ENCODE results near the gene HYAL4.
"Not testable (repeated sequence)": the region's sequence is repeated elsewhere in the genome, so short reads cannot be mapped to it uniquely, and the experiment has no call there.

Gene HYAL4

GRCh38 chr7:123845823-123846216, 851 bp downstream of the HYAL4 start:
- intact Hi-C loops (cut with DNase I), result no loop called here

GRCh38 chr7:123846217-123846891, 1.4 kb downstream of the HYAL4 start:
- intact Hi-C loops (cut with DNase I), result no loop called here
- DNase-seq, result no peak

More at GRCh38 chr7:123845823-123846216, 851 bp downstream of the HYAL4 start:
- no peak for DNase-seq

- DNase-seq, result no peak
- intact Hi-C loops (cut with DNase I), result no loop called here
These were observed 2.9 kb downstream of the HYAL4 start for GRCh38 chr7:123847868-123848267.

GRCh38 chr7:123849855-123850254, 4.9 kb downstream of the HYAL4 start:
- intact Hi-C loops (cut with DNase I), result no loop called here
- no peak for DNase-seq

DNA sequence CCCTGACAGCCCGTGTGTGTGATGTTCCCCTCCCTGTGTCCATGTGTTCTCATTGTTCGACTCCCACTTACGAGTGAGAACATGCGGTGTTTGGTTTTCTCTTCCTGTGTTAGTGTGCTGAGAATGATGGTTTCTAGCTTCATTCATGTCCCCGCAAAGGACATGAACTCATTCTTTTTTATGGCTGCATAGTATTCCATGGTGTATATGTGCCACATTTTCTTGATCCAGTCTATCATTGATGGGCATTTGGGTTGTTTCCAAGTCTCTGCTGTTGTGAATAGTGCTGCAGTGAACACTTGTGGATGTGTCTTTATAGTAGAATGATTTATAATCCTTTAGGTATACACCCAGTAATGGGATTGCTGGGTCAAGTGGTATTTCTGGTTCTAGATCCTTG, 6.4 kb downstream of the HYAL4 start:
- not testable (repeated sequence) for DNase-seq

DNA sequence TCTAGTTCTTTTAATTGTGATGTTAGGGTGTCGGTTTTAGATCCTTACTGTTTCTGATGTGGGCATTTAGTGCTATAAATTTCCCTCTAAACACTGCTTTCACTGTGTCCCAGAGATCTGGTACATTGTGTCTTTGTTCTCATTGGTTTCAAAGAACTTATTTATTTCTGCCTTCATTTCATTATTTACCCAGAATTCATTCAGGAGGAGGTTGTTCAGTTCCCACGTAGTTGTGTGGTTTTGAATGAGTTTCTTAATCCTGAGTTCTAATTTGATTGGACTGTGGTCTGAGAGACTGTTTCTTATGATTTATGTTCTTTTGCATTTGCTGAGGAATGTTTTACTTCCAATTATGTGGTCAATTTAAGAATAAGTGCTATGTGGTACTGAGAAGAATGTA, 9.3 kb downstream of the HYAL4 start:
- DNase-seq; intact Hi-C loops (cut with DNase I): not testable (repeated sequence)

More for the DNA sequence above, 6.4 kb downstream of the HYAL4 start:
- intact Hi-C loops (cut with DNase I), result not testable (repeated sequence)

DNA sequence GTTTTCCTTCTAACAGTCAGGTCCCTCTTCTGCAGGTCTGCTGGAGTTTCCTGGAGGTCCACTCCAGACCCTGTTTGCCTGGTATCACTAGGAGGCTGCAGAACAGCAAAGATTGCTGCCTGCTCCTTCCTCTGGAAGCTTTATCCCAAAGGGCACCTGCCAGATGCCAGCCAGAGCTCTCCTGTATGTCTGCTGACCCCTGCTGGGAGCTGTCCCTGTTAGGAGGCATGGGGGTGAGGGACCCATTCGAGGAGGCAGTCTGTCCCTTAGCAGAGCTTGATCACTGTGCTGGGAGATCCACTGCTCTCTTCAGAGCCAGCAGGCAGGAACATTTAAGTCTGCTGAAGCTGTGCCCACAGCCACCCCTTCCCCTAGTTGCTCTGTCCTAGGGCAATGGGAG, 11.5 kb downstream of the HYAL4 start:
- intact Hi-C loops (cut with DNase I); DNase-seq: not testable (repeated sequence)

GRCh38 chr7:123860848-123861247, 15.9 kb downstream of the HYAL4 start:
- DNase-seq, result no peak
- intact Hi-C loops (cut with DNase I), result no loop called here

DNA sequence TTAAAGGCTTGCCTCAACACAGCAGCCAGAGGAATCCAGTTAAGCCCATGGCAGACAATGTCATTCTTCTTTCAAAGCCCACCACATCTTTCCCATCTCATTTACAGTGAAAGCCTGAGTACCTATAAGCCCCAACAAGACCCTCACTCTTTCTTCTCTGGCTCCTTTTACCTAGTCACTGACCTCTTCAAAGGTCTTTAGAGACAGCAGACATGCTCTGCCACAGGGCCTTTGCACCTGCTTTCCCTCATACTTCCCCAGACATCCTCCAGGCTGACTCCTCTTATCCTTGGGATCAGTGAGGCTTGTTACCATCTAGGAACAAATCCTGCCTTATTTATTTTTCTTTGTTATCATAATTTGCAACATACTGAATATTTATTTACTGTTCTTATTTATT, 17.8 kb downstream of the HYAL4 start:
- intact Hi-C loops (cut with DNase I), result no loop called here

DNA sequence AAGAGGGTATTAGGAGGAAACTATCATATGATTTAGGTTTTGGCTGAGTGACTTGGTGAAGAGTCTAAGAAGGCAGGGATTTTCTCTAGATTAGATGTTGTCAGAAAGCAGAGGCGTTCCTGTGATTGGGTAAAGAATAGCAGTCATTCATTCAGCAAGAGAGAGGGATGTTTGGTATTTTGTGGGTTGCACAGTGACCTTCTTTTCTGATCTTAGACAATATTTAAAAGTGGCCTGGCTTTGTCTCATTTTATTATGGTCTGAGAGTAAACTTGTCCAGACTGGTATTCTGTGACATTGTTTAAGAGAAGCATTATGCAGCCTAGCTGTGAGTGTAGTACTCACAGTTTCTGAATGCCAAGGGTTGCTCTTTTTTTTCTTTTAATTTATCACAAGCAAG, 18.5 kb downstream of the HYAL4 start:
- DNase-seq, result no peak
- intact Hi-C loops (cut with DNase I), result no loop called here

More for the DNA sequence above, 17.8 kb downstream of the HYAL4 start:
- no peak for DNase-seq

GRCh38 chr7:123864012-123864411, 19.0 kb downstream of the HYAL4 start:
- intact Hi-C loops (cut with DNase I), result loop anchor here (2.0 kb wide), 1 partner anchor 65 kb away; no protein-coding TSS in a partner anchor
- DNase-seq, result no peak

GRCh38 chr7:123864436-123864835, 19.5 kb downstream of the HYAL4 start:
- intact Hi-C loops (cut with DNase I), result loop anchor here (2.0 kb wide), 1 partner anchor 66 kb away; no protein-coding TSS in a partner anchor
- no peak for DNase-seq

DNA sequence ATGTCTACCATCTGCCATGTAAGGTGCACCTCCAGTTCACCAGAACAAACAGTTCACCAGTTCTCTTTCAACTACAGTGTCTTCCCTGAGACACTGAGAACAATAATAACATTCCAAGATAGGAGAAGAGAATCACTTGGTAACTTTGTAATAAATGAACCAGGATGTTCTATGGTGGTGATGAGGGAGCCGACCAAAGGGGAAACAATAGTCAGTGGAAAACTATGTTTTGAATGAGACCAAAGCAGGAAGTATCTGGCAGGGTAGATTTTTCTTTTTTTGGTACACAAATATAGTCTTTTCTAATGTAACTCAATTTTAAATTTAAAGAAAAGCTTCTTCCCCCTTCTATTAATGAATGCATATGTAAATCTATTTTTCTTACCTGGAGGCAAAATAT, 20.0 kb downstream of the HYAL4 start:
- intact Hi-C loops (cut with DNase I), result loop anchor here (2.0 to 5.0 kb wide), 2 partner anchors 66 to 183 kb away; no protein-coding TSS in a partner anchor
- DNase-seq, result no peak

DNA sequence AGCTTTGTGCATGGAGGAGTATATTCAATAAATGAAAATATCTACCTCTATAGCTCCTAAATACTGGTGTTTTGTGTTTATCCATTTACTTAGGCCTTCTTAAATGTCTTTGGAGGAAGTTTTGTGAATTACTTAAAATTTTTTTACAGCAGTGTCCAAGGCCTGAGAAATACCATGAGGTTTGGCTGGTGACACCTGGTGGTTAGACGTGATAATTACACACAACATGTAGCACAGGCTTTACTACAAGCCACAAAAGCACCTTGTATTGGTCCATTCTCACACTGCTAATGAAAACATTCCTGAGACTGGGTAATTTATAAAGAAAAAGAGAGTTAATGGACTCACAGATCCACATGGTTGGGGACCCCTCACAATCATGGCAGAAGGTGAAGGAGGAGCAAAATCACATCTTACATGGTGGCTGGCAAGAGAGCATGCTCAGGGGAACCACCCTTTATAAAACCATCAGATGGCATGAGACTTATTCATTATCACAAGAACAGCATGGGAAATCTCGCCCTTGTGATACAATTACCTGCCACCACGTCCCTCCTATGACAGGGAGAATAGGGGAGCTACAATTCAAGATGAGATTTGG, 20.6 kb downstream of the HYAL4 start:
- DNase-seq, result peak in 4 of 10 donors; percentile 16 to 55 (median 32)
- intact Hi-C loops (cut with DNase I), result loop anchor here (2.0 to 5.0 kb wide), 2 partner anchors 67 to 183 kb away; no protein-coding TSS in a partner anchor

DNA sequence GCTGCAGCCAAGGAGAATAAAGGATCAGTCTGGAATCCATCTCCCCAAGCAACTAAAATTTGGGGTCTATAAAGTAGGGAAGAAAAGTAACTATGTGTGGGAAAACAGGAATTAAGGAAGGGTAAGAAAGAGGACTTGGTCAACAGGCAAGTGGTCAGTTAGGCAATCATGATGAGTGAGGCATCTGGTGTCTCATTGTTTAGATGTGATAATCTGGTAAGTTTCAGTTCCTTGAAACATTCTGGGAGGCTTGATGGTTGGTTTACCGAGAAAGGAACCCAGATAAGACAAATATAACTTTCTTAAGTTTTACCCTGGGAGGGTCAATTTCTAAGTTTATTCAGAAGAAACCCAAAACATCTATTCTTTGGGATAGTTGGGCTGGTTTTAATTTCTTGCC, 22.3 kb downstream of the HYAL4 start:
- intact Hi-C loops (cut with DNase I), result loop anchor here (5.0 kb wide), 1 partner anchor 185 kb away; no protein-coding TSS in a partner anchor
- DNase-seq, result no peak

DNA sequence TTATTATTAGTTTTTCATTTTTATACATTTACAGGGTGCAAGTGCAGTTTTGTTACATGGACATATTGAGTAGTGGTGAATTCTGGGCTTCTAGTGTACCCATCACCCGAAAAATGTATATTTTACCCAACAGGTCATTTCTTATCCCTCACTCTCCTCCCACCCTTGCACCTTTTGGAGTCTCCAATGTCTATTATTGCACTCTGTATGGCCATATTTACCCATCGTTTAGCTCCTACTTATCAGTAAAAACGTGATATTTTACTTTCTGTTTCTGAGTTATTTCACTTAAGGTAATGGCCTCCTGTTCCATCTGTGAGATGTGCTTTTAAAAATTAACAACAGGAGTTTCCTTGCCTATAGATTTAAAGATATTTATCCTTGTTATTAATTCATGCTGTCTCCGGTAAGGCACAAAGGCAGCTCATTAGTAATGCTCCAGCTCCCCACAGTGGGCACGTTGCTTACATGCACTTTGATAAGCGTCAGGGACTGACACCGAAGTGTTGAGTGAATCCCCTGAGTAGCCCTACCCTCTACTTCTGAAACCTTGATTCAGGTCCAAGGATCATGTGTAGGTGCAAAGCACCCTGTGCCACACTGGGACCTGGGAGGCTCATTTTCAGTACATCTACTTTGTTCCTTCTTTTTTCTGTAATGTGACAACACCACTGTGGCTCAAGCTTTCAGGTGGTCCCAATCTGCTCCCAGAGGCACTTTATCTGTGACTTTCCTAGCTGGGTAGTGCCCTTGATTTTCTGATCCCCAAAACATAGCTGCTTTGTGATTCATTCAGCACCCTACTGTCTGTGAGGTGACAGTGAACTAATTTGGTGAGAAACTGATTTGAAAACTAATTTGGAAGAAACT, 27.3 kb downstream of the HYAL4 start:
- peak in 7 of 10 donors; percentile 18 to 82 (median 21) for DNase-seq
- intact Hi-C loops (cut with DNase I), result no loop called here

GRCh38 chr7:123872908-123873307, 27.9 kb downstream of the HYAL4 start:
- intact Hi-C loops (cut with DNase I), result no loop called here

GRCh38 chr7:123876557-123877256, 31.7 kb downstream of the HYAL4 start:
- no peak for DNase-seq
- intact Hi-C loops (cut with DNase I), result no loop called here

More at GRCh38 chr7:123872908-123873307, 27.9 kb downstream of the HYAL4 start:
- DNase-seq, result no peak

DNA sequence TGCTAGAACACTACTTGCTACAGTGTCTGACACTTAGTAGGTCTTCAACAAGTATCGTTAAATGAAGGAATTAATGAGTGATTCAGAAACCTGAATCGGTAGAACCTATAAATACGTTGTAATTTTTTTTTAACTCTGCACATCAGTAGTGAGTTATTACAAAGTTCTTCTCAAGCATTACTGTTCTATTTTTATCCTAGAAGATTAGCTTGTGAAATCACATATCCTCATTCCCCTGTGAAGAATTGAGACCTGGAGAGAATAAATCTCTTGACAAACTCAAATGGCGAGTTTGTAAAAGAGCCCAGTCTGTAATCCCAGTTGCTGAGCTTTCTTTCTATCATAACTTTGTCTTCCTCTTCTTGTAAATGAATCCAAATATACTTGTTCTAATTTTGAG, 34.7 kb downstream of the HYAL4 start:
- DNase-seq, result no peak
- intact Hi-C loops (cut with DNase I), result no loop called here

DNA sequence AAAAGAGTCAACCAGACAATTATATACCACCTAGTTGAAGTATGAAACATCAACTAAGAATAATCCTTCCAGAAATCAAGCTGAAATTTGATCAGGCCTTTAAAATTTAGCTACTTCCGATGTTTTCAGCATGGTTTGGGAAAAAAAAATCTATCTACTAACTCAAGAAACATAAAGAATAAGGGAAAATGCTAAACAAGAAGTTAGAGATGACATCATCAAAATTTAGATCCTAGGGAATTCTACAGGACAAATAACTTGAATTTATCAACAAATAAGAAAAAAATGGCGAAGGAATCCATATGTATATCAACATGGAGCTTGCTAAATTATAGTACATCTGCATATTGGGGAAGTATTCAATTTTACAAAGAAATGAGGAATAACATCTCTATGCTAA, 36.3 kb downstream of the HYAL4 start:
- intact Hi-C loops (cut with DNase I), result no loop called here
- DNase-seq, result no peak
